A673 (cell line): Measurements from ENCODE around the gene ATOH8.

Experiments
- EZH2 ChIP-seq: fragments of 200-600 bp; sonication (generic); IDR thresholded peaks from 2 replicates; pipeline ENCODE4 v1.6.1; 2017; ENCODE audit warnings: borderline replicate concordance, low read depth, mild to moderate bottlenecking, mixed read lengths, antibody characterized with exemption, low read length; ENCODE audit not compliant: poor library complexity, severe bottlenecking
- TF ChIP-seq, protein P1 (sequence below): fragments of 300-800, 200-600 bp; sonication (generic); conservative IDR thresholded peaks from 2 replicates; pipeline ENCODE4 v1.5.1; 2017; ENCODE audit warnings: low read depth, mild to moderate bottlenecking, antibody characterized with exemption, low read length, moderate library complexity, mixed read lengths

- TF ChIP-seq, protein P1, sequence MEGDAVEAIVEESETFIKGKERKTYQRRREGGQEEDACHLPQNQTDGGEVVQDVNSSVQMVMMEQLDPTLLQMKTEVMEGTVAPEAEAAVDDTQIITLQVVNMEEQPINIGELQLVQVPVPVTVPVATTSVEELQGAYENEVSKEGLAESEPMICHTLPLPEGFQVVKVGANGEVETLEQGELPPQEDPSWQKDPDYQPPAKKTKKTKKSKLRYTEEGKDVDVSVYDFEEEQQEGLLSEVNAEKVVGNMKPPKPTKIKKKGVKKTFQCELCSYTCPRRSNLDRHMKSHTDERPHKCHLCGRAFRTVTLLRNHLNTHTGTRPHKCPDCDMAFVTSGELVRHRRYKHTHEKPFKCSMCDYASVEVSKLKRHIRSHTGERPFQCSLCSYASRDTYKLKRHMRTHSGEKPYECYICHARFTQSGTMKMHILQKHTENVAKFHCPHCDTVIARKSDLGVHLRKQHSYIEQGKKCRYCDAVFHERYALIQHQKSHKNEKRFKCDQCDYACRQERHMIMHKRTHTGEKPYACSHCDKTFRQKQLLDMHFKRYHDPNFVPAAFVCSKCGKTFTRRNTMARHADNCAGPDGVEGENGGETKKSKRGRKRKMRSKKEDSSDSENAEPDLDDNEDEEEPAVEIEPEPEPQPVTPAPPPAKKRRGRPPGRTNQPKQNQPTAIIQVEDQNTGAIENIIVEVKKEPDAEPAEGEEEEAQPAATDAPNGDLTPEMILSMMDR = no peak
- no peak for TF ChIP-seq EZH2
Measured at GRCh38 chr2:85729825-85730510, 23.8 kb upstream of the ATOH8 start.
